Measurements from ENCODE around the gene DLG2.

DLG2 gene

GRCh38 chr11:83558281-83558680, 2068.9 kb downstream of the DLG2 start:
- DNase-seq (ENCODE audit: low read depth) = no peak

GRCh38 chr11:83557653-83558052, 2069.5 kb downstream of the DLG2 start:
- no peak for DNase-seq (ENCODE audit: low read depth)

- no peak for DNase-seq (ENCODE audit: low read depth)
These were observed 2072.3 kb downstream of the DLG2 start for GRCh38 chr11:83554876-83555275.

GRCh38 chr11:83549984-83550667, 2077.0 kb downstream of the DLG2 start:
- DNase-seq (ENCODE audit: low read depth) = no peak

GRCh38 chr11:83546368-83546767, 2080.8 kb downstream of the DLG2 start:
- DNase-seq (ENCODE audit: low read depth) = no peak

- no peak for DNase-seq (ENCODE audit: low read depth)
These were observed 2081.5 kb downstream of the DLG2 start for GRCh38 chr11:83545494-83546260.

GRCh38 chr11:83544846-83545245, 2082.3 kb downstream of the DLG2 start:
- no peak for DNase-seq (ENCODE audit: low read depth)

- DNase-seq (ENCODE audit: low read depth) = no peak
These were observed 2083.3 kb downstream of the DLG2 start for GRCh38 chr11:83543706-83544439.

- DNase-seq (ENCODE audit: low read depth) = no peak
These were observed 2084.3 kb downstream of the DLG2 start for GRCh38 chr11:83542861-83543260.

- no peak for DNase-seq (ENCODE audit: low read depth)
These were observed 2086.4 kb downstream of the DLG2 start for GRCh38 chr11:83540728-83541127.

GRCh38 chr11:83540112-83540675, 2086.9 kb downstream of the DLG2 start:
- no peak for DNase-seq (ENCODE audit: low read depth)

GRCh38 chr11:83538286-83538685, 2088.9 kb downstream of the DLG2 start:
- DNase-seq (ENCODE audit: low read depth) = no peak

- no peak for DNase-seq (ENCODE audit: low read depth)
These were observed 2090.0 kb downstream of the DLG2 start for GRCh38 chr11:83537131-83537610.

GRCh38 chr11:83533166-83533565, 2094.0 kb downstream of the DLG2 start:
- no peak for DNase-seq (ENCODE audit: low read depth)

- DNase-seq (ENCODE audit: low read depth) = no peak
These were observed 2098.3 kb downstream of the DLG2 start for GRCh38 chr11:83528877-83529276.

GRCh38 chr11:83528225-83528624, 2098.9 kb downstream of the DLG2 start:
- no peak for DNase-seq (ENCODE audit: low read depth)

GRCh38 chr11:83523676-83524075, 2103.5 kb downstream of the DLG2 start:
- DNase-seq (ENCODE audit: low read depth) = no peak

- DNase-seq (ENCODE audit: low read depth) = no peak
These were observed 2104.2 kb downstream of the DLG2 start for GRCh38 chr11:83522911-83523310.

GRCh38 chr11:83521647-83522596, 2105.2 kb downstream of the DLG2 start:
- no peak for DNase-seq (ENCODE audit: low read depth)

- DNase-seq (ENCODE audit: low read depth) = no peak
These were observed 2106.3 kb downstream of the DLG2 start for GRCh38 chr11:83520849-83521248.

- no peak for DNase-seq (ENCODE audit: low read depth)
These were observed 2115.5 kb downstream of the DLG2 start for GRCh38 chr11:83511646-83512045.
